Stimulated activated CD4-positive, alpha-beta T cell treated with anti-CD3 and anti-CD28 coated beads, Interleukin-12 subunit alpha, Interleukin-12 subunit beta, amount 100 ng/mL, for 24 hours (primary cell): Measurements from ENCODE around the gene RASSF10.

Experiments used
- DNase-seq, 2 experiments: peaks; one replicate each; pipeline ENCODE4 v3.0.0-alpha.2; 2020; ENCODE audit warnings: low read depth in 2 of 2

The RASSF10 gene

DNA sequence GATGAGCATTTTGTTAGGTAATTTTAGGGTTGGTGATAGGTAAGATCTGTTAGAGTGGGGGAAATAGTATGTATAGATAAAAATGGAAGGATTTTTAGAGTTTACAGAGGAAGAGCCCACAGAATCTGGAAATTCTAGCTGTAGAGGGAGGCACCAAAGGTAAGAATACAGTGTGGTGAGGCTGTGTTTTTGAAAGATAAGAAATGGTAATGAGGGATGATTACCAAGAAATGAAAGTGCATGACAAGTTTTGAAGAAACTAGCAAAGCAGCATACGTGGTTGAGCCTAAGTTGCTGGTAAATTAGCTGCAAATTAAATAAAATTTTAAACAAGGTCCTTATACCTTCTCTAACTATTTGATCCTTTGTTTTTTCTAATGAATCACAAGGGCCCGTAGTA, 14.6 kb upstream of the RASSF10 start:
- DNase-seq = no peak

DNA sequence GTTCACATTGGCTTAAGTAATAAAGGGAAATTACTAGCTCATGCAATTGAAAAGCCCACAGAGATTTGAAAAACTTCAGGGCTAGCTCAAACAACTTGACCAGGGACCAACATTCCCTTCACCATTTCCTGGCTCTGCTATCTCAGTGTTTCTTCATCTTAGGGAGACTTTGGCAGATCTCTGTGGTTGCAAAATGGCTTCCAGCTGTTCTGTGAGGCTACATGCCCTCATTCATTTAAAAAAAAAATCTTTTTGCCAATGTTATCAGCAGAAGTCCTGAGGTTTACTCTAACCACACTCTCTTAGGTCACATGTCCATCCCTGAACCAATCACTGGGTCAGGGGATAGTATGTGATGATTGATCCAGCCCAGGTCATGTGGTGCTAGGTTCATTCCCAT, 13.9 kb upstream of the RASSF10 start:
- DNase-seq = no peak

DNA sequence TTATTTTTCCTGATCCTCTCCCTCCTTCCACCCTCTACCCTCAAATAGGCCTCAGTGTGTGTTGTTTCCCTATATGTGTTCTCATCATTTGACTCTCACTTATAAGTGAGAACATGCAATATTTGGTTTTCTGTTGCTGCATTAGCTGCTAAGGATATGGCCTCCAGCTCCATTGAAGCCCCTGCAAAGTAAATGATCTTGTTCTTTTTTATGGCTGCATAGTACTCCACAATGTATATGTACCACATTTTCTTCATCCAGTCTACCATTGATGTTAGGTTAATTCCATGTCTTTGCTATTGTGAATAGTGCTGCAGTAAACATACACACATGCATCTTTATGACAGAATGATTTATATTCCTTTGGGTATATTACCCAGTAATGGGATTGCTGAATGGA, 13.3 kb upstream of the RASSF10 start:
- DNase-seq = no peak

DNA sequence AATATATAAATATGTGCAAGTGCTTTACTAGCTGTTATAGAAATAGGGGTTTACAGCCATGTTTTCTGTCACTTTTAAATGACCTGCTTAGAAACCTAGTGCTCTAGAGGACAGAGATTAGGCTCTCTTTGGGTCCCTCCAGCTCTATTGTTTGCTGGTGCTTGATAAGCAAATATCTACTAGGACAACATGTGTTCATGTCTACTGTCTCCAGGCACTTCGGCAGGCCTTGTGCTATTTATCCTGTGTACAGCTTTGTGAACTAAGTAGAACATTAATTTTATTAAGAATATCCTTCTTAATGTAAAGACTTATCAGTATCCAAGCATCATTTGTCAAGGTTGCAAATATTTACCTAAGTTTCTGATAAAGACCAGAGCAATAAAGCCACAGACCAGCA, 11.9 kb upstream of the RASSF10 start:
- DNase-seq = no peak

DNA sequence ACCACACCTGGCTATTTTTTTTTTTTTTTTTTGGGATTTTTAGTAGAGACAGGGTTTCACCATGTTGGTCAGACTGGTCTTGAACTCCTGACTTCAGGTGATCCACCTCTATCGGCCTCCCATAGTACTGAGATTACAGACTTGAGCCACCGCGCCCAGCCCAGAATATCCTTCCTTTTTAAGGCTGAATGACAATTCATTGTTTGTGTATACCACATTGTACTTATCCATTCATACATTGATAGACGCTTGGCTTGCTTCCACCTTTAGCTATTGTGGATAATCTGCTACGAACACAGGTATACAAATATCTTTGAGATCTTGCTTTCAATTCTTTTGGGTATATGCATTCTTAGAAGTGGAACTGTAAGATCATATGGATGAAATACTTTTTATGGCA, 10.8 kb upstream of the RASSF10 start:
- no peak for DNase-seq

DNA sequence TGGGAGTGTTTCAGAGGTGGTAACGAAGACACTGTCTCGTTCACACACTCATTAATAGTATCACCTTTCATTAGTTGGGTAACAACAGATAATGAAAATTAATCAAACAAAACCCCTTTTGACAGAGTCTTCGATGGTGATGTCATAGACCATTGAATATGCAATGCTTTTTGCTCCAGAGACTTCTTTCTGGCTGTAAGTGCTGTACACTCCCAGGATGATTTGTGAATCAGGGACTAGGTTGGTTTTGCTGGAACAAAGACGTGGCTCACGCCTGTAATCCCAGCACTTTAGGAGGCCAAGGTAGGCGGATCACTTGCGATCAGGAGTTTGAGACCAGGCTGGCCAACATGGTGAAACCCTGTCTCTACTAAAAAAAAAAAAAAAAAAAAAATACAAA, 9.5 kb upstream of the RASSF10 start:
- DNase-seq = no peak

DNA sequence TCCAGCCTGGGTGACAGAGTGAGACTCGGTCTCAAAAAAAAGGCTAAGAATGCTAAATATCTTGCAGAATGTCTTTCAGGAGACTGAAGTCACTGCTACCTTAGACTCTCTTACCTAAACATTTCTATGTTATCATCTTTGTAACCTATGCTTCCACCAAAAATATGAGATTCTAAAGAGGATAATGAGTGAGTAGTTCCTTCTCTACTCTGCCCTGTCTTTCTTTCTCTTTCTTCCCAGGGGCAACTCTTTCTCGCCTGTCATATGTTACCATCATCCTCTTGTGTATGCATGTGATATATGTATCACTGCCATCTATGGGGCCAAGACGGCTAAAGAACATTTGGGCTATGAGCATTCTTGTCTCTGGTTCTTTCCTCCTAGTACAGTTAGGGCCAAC, 9.0 kb upstream of the RASSF10 start:
- no peak for DNase-seq

DNA sequence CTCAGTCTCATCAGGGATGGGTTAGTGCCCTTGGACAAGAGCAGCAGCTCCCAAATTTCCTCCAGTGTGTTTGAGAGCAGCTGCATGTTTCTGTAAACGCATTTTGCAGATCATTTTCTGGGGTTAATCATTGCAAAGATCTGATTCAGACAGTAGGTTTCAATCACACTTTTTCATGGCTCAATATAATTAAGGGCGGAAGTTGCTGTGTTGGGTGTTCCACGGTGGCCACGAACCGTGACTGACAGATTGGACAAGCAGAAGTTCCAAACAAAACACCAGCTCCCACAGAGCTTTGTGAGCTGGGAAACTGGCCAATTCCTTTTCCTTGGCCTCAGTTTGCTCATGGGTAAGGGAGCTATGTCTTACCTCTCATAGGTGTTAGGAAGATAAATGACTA, 8.4 kb upstream of the RASSF10 start:
- no peak for DNase-seq

DNA sequence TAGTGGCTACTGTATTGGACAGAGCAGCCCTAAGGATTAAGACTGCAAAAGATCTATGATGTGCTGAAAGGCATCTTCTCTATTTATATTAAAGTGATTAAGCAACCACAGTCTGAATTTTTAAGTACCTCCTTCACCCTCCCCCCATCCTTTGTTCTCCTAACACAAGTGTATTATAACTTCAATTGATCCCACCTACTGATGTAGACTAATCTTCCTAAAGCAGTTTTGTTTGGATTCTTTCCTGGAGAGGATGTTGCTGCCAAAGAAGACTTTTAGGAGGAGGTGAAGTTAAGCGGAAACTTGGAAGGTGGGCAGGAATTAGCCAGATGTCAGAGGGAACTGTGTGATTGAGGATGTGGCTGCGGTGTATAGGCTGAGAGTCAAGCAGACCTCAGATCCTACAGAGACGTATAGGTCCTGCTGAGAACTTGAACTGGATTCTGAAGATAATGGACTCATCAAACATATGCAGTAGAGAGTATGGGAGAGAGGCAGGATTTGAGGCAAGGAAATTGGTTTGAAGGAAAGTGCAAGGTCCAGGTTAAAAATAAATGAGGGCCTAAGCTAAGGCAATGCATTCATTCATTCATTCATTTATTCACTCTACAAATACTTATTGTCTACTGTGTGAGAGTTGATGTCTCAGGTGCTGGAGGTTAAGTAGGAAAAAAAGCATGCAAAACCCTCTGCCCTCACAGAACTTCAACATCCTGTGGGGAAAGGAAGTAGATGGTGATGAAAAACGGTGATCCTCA, 5.2 kb upstream of the RASSF10 start:
- no peak for DNase-seq

DNA sequence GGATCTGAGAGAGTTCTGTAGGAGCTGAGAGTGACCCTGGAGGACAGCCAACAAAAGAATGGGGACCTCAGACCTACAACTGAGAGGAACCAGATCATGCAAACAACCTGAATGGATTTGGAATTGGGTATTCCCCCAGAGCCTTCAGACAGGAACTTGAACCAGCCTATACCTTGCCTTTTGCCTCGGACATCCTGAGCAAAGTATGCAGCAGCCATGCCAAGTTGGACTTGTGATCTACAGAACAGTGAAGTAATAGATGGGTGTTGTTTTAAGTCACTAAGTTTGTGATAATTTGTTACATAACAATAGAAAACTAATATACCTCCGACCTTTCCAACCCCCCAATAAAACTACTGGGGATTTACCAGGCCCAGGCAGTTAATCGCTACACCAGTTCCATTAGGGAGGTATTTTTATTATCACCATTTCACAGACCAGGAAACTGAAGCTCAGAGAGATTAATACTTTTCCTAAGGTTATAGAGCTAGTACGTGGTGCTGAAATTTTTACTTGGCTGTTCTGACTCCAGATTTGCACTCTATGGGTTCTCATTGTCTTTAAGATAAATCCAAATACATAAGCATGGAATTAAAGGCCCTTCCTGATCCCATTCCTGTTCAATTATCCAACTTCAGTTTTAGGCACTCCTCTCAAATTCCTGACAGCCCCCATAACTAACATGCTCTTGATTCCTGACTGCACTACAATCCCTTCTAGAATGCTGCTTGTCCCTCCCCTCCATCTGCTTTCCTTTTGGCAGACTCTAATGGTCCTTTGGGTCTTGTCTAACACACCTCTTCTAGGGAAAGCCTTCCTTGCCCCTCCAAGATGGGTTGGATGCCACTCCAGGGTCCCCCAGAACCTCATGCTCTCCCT, 1.7 kb upstream of the RASSF10 start:
- no peak for DNase-seq

DNA sequence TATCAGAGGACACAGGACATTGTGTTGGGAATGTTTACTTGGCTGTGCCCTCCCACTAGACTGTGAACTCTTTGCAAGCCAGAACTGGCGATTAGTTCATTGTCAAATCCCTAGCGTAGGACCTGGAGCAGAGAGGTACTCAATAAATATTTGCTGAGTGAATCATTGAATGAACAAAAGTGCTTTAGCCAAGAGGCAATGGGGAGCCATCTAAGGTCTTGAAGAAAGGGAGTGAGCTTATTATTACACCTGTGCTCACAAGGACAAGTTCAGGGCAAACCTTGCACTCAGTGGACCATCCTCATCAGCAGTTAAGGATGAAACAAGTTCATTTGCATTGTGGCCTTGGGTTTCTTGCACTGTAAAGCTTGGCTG, 1.1 kb upstream of the RASSF10 start:
- no peak for DNase-seq

DNA sequence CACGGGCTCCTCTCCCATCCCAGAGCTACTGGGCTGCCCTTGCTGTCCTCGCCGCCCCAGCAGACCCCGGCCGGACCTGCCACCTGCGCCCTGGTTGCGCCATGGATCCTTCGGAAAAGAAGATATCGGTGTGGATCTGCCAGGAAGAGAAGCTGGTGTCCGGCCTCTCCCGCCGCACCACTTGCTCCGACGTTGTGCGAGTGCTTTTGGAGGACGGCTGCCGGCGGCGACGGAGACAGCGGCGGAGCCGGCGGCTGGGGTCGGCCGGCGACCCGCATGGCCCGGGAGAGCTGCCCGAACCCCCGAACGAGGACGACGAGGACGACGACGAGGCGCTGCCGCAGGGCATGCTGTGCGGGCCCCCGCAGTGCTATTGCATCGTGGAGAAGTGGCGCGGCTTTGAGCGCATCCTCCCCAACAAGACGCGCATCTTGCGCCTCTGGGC, 382 bp downstream of the RASSF10 start:
- DNase-seq = no peak

DNA sequence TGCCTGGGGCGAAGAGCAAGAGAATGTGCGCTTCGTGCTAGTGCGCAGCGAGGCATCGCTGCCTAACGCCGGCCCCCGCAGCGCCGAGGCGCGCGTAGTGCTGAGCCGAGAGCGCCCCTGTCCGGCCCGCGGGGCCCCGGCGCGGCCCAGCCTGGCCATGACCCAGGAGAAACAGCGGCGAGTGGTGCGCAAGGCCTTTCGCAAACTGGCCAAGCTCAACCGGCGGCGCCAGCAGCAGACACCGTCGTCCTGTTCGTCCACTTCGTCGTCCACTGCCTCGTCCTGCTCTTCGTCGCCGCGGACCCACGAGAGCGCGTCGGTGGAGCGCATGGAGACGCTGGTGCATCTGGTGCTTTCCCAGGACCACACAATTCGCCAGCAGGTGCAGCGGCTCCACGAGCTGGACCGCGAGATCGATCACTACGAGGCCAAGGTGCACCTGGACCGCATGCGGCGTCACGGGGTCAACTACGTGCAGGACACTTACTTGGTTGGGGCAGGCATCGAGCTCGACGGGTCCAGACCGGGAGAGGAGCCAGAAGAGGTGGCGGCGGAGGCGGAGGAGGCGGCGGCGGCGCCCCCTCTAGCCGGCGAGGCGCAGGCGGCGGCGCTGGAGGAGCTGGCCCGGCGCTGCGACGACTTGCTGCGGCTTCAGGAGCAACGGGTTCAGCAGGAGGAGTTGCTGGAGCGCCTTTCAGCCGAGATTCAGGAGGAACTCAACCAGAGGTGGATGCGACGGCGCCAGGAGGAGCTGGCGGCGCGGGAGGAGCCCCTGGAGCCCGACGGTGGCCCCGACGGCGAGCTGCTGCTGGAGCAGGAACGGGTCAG, 1.0 kb downstream of the RASSF10 start:
- no peak for DNase-seq

DNA sequence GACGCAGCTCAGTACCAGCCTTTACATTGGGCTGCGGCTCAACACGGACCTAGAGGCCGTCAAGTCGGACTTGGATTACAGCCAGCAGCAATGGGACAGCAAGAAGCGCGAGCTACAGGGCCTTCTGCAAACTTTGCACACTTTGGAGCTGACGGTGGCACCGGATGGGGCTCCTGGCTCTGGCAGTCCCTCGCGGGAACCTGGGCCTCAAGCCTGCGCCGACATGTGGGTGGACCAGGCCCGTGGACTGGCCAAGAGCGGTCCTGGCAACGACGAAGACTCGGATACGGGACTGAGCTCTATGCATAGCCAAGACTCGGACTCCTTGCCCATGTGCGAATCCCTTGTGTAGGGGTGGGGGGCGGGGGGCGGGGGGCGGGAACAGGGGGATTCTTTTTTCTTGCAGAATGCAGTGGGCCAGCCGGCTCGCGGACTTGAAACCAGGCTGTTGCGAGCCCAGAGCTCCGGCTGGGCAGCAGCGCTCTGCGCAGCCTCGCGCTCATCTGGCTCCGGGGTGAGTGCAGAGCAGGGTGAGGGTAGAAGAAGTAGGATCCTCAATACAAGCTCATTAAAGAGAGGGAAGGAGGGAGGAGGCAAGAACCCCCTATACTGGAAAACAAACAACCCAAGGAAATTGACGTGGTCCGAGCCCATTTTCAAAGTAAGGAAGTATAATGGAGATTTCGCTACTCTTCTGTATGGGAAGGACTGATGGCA, 1.8 kb downstream of the RASSF10 start:
- DNase-seq = no peak

DNA sequence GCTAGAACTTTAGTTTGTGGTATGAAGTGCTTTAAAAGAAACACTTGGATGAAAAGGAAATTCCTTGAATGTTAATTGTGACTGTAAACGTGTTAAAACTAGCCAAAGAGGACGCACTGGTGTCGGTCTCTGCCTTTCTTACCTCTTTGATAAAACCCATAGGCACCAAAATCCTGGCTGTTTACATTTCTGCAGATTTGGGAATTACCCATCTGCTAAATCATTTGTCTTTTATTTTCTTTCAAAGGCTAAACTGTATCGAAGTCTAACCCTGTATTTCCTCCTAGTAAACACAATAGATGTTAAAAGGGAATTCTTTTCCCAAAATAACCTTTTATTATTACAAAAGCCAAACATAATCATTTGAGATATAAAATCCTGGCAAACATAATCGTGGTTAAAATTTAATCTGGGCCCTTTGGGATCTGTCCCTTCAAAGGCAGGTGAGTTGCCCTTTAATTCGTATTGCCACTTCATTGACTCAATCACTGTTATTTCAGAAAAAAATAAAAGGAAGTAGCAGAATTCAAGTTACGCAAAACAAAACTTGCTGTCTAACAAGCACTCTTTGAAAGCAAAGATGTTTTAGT, 2.4 kb downstream of the RASSF10 start:
- DNase-seq = no peak

DNA sequence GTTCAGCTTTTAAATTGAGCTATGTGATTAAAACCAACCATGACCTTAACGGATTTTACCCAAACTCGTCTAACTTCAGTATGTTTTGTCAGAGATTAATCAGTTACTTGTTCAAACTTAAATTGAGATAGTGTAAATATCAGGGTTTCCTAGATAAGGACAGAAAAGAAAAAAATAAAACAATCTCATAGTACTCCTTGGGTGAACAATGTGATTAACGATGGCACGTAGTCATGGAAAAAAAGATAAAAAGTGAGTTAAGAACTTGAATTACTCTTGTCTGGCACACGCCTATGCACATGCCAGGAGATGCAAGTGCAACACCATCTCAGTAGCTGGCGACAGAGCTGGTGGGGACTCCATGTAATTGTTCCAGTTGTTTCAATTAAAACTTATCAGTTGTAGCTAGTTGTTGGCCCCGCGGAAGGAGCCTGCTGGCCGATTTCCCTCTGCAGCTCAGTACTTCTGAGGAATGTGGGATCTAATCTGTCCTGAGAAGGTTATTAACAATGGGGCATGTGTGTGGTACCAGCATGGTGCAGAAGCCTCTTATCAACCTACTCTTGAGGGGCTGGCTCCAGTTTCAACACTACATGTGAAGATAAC, 3.0 kb downstream of the RASSF10 start:
- no peak for DNase-seq

DNA sequence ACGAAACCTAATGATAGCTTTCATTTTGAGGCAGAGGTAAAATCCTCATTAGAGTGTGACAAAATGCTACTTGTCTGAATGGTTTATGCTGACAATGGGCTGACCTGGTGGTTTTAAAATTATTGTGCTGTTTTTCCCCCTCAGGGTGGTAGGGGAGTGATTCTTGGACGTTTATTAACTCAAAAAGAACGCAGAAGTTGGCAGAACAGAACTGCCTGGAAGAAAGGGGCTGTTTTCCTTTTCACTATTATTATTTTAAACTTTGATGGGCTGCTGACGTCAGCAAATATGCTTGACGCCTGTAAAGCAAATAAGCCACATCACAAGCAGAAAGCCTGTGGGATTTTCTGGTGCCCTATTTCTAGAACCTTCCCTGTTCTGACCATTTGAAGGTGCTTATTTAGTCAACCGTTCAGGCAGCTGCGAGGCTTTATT, 4.0 kb downstream of the RASSF10 start:
- DNase-seq = no peak

DNA sequence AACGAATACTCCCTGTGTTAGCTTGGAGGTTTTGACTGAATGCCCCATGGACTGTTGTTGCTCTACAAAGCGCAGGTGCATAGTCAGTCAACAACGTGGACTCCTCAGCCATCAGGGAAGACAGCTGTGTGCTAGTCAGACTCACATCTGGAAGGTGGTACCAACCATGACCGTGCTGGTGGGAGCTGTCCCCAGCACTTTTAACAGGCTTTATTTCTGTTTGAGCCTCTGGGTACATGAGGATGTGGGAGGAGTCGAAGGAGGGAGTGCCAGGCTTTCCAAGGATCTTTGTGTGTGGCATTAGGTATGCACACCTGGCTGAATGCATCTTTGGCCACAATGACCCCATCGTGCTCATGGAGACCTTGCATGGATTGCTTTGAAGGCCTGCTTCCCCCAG, 6.6 kb downstream of the RASSF10 start:
- no peak for DNase-seq

DNA sequence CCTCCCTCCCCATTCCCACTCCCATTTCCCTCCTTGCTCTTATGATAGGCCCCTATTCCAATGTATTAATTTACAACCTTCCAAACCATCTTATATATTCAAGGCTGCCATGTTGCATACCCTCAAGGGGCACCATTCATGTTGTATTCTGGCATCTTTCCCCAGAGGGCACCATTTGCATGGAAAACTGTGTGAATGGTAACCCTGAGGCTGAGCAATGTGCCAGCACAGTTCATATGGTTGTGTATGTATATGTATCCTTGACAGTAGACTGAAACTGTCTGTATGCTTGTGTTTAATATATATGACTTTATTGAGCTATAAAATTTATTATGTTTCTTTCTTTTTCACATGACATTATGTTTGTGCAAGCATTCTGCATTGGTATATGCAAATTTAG, 7.3 kb downstream of the RASSF10 start:
- no peak for DNase-seq

DNA sequence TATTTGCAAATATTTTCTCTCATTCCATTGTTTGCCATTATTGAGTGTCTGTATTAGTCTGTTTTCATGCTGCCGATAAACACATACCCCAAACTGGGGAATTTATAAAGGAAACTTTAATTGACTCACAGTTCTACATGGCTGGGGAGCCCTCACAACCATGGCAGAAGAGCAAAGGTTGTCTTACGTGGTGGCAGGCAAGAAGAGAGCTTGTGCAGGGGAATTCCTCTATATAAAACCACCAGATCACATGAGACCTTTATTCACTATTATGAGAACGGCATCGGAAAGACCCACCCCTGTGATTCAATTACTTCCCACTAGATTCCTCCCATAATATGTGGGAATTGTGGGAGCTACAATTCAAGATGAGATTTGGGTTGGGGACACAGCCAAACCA, 10.2 kb downstream of the RASSF10 start:
- no peak for DNase-seq

DNA sequence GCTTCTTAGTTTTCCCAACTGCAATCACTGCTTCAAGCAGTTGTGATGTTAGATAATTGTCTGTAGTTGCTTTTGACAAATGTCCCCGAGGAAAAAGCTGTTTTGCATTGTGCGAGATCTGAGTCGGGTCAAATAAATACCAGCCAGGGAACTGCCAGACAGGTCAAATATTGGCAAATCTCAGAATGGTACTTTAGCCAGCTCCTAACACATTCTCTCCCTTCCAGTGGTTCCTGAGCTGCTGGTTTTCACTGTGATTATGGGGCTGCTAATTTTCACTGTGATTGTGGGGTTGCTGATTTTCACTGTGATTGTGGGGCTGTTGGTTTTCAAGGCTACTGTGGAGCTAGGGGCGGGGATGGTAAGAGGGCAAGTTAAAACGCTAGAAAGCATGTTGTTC, 14.3 kb downstream of the RASSF10 start:
- no peak for DNase-seq
